Small intestine (tissue), 16 donors: ENCODE data around the gene HPCA. TPM values are rescaled to one million over a fixed set of nuclear protein-coding genes. Genes with fewer than 3 reads are reported as not detected.
A peak's percentile ranks its signal among the peaks of the same experiment; 100 is the strongest.

Experiments
- DNase-seq, 2 donors: peaks; one replicate each; pipeline versions ENCODE4 v3.0.0 to v3.0.0-alpha.2; 2013
- FAIRE-seq: peaks from 2 replicates; lab custom pipeline; 2012; peaks lifted over from hg19 to GRCh38; lab: Jason Lieb, UNC
- H3K27ac ChIP-seq, 3 donors: one replicate each; pipeline ENCODE4 v1.5.1; 2013; ENCODE audit warnings: low read length in 2 of 3, mild to moderate bottlenecking in 2 of 3, control low read depth in 1 of 3, inconsistent platforms in 1 of 3, low read depth in 1 of 3, moderate library complexity in 1 of 3
- H3K27me3 ChIP-seq, 3 donors: one replicate each; pipeline ENCODE4 v1.6.1; 2013; ENCODE audit warnings: low read length in 3 of 3, inconsistent platforms in 1 of 3; ENCODE audit not compliant: control insufficient read depth in 3 of 3, insufficient read depth in 3 of 3
- H3K36me3 ChIP-seq, 3 donors: one replicate each; pipeline ENCODE4 v1.6.1; 2013; ENCODE audit warnings: low read length in 3 of 3, inconsistent platforms in 1 of 3, low read depth in 1 of 3, mild to moderate bottlenecking in 1 of 3, moderate library complexity in 1 of 3; ENCODE audit not compliant: control insufficient read depth in 3 of 3, insufficient read depth in 2 of 3
- H3K4me1 ChIP-seq, 3 donors: one replicate each; pipeline ENCODE4 v1.6.1; 2013; ENCODE audit warnings: low read length in 2 of 3, inconsistent platforms in 1 of 3, low read depth in 1 of 3, mild to moderate bottlenecking in 1 of 3, moderate library complexity in 1 of 3; ENCODE audit not compliant: control insufficient read depth in 3 of 3, insufficient read depth in 2 of 3
- H3K4me3 ChIP-seq, 3 donors: one replicate each; pipeline ENCODE4 v1.5.1; 2013; ENCODE audit warnings: low read length in 3 of 3, control low read depth in 1 of 3, inconsistent platforms in 1 of 3, low read depth in 1 of 3, mild to moderate bottlenecking in 1 of 3, moderate library complexity in 1 of 3
- H3K9me3 ChIP-seq, 2 donors: one replicate each; pipeline ENCODE4 v1.6.1; 2013; ENCODE audit warnings: low read depth in 1 of 2, low read length in 1 of 2; ENCODE audit not compliant: control insufficient read depth in 2 of 2, insufficient read depth in 1 of 2
- WGBS, 3 donors: extraction: QIAGEN DNeasy Blood & Tissue Kit; methylation state at CpG; one replicate each; pipeline ENCODE4 v1.1.7; 2013; 5-methylcytosine and 5-hydroxymethylcytosine counted together
- long read RNA-seq, 10 donors: transcript quantifications; one replicate each; lab custom pipeline, GENCODE V29; 2026
- polyA plus RNA-seq, 4 donors: library from polyadenylated mRNA; stranded (reverse) in 3 of 4; unstranded in 1 of 4; fragments of 200-250 nt in 3 of 4; fragments of 120-200 nt in 1 of 4; gene quantifications; one replicate each; pipeline versions ENCODE4 v1.2.1 to v1.2.3, GENCODE V29; 2013
- donor health status: healthy with polysubstance abuse.
- donor health status: control.
- donor health status: control.
- donor health status: Bipolar disorder and iron deficiency.
- donor health status: healthy.

Gene HPCA
- polyA plus RNA-seq: 1 to 10 TPM in 2 of 4 donors, under 1 TPM in 1, not detected in 1; 0.96 to 2.9 (median 1.6) TPM
- long read RNA-seq, donor 1: 0 reads
- long read RNA-seq, donor 2: 0 reads
- long read RNA-seq, donor 3, partial matches to known transcripts: 13 of 22 reads
- long read RNA-seq, donor 3, other reads (novel, unspliced or antisense): 9 of 22 reads
- long read RNA-seq, donor 4: 0 reads
- long read RNA-seq, donor 5: 0 reads
- long read RNA-seq, donor 6: 0 reads
- long read RNA-seq, donor 7: 0 reads
- long read RNA-seq, donor 8: 0 reads
- long read RNA-seq, donor 9, partial matches to known transcripts: 0 of 1 reads
- long read RNA-seq, donor 9, other reads (novel, unspliced or antisense): 0 of 1 reads
- long read RNA-seq, donor 10, partial matches to known transcripts: 21 of 59 reads
- long read RNA-seq, donor 10, other reads (novel, unspliced or antisense): 37 of 59 reads

DNA sequence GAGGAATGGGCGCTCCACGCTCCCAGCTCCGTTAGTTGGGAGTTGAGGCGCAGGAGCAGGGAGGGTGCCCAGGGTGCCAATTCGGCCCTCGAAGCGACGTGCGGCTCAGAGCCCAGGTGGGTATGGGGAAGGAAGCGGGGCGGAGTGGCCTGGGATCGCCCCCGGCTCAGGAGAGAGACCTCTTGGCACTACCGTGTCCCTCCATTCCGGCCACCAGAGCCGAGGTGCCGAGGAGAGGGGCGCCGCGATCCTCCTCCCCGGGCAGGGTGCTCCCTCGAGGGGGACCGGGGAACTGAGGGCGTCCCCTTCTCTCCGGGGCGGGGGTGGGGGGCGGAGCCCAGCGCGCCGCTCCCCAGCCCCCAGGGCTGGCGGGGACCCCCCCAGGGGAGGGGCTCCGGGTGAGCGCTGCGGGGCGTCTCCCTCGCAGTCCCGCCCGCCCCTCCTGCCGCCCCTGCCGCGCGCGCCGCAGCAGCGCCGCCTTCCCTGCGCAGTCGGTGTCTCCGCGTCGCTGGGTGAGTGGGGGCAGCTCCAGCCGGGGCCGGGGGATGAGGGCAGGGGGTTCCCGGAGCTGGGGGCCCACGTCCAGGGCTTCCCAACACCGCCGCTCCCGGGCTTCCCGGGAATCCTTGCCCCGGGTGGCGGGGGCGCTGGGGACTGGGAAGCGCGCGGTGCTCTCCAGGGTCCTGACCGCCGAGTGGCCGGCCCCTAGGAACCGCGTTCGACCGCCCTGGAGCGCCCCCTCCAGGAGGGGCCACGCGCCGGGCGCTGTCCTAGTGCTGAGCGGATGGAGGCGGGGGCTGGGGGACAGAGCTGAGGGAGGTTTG lies at the start of gene HPCA:
TSS of gene HPCA (plus strand) at position 488 of the 824 bp plus-strand sequence. CDS start 2,408 bp downstream, outside the sequence.
- Histone ChIP-seq H3K4me1 (peaks cover 0 to 4% (median 0%) of the 10 kb centered on the region in 3 donors), H3K9me3 (no peaks in the 10 kb centered on the region), H3K27me3 (peaks cover 10 to 49% (median 16%) of the 10 kb centered on the region in 3 donors), H3K27ac (no peak within 1 kb of the TSS), H3K36me3 (no peaks in the 10 kb centered on the region), H3K4me3 (peak within 1 kb of the TSS in 1 of 3 donors; percentile 21)
- no peak for FAIRE-seq
- DNase-seq: peak in 1 of 2 donors; percentile 89
- 2 to 6% (median 3%) methylated on average over 53 to 79 of the region's 79 CpGs for WGBS, 3 donors

GRCh38 chr1:32848354-32849063 lies 37.8 kb upstream of the HPCA start:
- Histone ChIP-seq H3K36me3 (peaks cover 3 to 30% (median 5%) of the 10 kb centered on the region in 3 donors), H3K4me3 (no peak overlapping the region), H3K9me3 (peaks cover 0 to 6% of the 10 kb centered on the region in 2 donors), H3K27me3 (no peaks in the 10 kb centered on the region), H3K27ac (no peak overlapping the region), H3K4me1 (no peaks in the 10 kb centered on the region)
- 37 to 44% (median 37%) methylated on average over 2 of the region's 2 CpGs for WGBS, 3 donors
- DNase-seq: no peak
- FAIRE-seq: no peak

DNA sequence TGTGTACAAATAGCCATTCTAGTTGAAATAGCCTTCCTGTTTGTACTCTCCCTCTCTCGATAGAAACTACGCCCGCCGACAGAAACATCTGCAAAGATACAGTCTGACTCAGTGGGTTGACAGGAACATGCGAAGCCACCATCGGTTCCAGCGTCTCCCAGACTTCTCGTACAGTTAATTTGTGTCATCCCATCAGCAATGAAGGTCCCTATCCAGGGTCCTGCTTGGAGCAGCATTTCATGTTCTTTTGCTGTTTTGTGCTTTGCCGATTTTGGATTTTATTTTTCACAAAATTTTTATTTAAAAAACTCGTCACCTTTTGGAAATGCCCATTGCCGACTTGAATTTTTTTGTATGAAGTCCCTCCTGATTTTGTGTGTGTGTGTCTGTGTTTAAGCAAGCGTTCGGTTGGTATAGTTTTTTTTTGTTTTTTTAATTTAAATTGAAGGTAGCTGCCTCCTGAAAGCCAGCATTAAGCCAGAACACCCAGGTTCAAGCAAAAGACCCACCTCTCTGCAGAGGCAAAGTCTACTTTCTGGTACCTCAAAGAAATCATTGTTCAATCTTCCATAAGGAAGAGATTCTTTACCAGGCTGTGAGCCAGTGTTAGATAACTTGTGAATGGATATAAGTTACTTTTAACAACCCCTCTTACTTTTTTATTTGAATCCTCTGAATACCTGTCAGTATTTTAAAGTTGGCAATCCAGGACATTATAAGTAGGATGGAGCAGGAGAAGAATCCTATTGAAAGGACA lies 30.3 kb upstream of the HPCA start:
- H3K36me3 ChIP-seq: peaks cover 5 to 29% (median 13%) of the 10 kb centered on the region in 3 donors
- no peak for FAIRE-seq
- no peak overlapping the region for H3K4me3 ChIP-seq
- WGBS, 3 donors: 31 to 72% (median 57%) methylated on average over 13 of the region's 13 CpGs
- H3K4me1 ChIP-seq: no peaks in the 10 kb centered on the region
- peak in 1 of 2 donors; percentile 24 for DNase-seq
- H3K27ac ChIP-seq: no peak overlapping the region
- no peaks in the 10 kb centered on the region for H3K9me3 ChIP-seq
- H3K27me3 ChIP-seq: no peaks in the 10 kb centered on the region

GRCh38 chr1:32858136-32858535 lies 28.2 kb upstream of the HPCA start:
- Histone ChIP-seq H3K9me3 (no peaks in the 10 kb centered on the region), H3K4me3 (no peak overlapping the region), H3K27ac (no peak overlapping the region), H3K27me3 (no peaks in the 10 kb centered on the region), H3K36me3 (peaks cover 5 to 37% (median 10%) of the 10 kb centered on the region in 3 donors), H3K4me1 (no peaks in the 10 kb centered on the region)
- FAIRE-seq: no peak
- 92 to 100% (median 97%) methylated on average over 2 of the region's 2 CpGs for WGBS, 3 donors
- DNase-seq: no peak

GRCh38 chr1:32858791-32859190 lies 27.5 kb upstream of the HPCA start:
- Histone ChIP-seq H3K4me1 (no peaks in the 10 kb centered on the region), H3K36me3 (peaks cover 5 to 37% (median 10%) of the 10 kb centered on the region in 3 donors), H3K9me3 (no peaks in the 10 kb centered on the region), H3K4me3 (no peak overlapping the region), H3K27ac (no peak overlapping the region), H3K27me3 (no peaks in the 10 kb centered on the region)
- WGBS, 3 donors: 94 to 96% (median 95%) methylated on average over 7 of the region's 7 CpGs
- FAIRE-seq (no peak), DNase-seq (no peak)

DNA sequence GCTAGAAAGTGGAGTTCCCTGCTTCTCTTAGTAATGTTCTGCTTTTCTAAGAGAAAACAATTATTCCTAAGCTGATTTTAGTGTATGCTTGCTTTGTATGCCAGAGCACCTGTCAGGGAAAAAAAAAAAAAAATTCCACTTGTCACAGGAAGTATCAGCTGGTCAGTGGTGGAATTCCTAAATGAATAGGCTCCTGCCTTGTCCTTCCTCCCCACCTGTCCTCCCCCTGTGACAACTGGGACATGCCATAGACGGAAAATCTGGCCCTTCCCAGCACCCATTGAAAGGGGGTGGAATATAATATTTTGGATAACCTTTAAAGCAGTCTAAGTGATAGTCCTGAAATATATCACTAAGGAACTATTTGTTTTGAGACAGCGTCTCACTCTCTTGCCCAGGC lies 26.4 kb upstream of the HPCA start:
- no peak overlapping the region for H3K4me3 ChIP-seq
- no peaks in the 10 kb centered on the region for H3K4me1 ChIP-seq
- no peaks in the 10 kb centered on the region for H3K27me3 ChIP-seq
- H3K27ac ChIP-seq: no peak overlapping the region
- no peaks in the 10 kb centered on the region for H3K9me3 ChIP-seq
- 96 to 100% (median 97%) methylated on average over 2 of the region's 2 CpGs for WGBS, 3 donors
- FAIRE-seq (no peak), DNase-seq (no peak)
- peaks cover 5 to 47% (median 10%) of the 10 kb centered on the region in 3 donors for H3K36me3 ChIP-seq

- no peaks in the 10 kb centered on the region for H3K9me3 ChIP-seq
- peaks cover 5 to 47% (median 7%) of the 10 kb centered on the region in 3 donors for H3K36me3 ChIP-seq
- no peaks in the 10 kb centered on the region for H3K4me1 ChIP-seq
- H3K27me3 ChIP-seq: no peaks in the 10 kb centered on the region
- no peak overlapping the region for H3K27ac ChIP-seq
- DNase-seq: no peak
- no peak overlapping the region for H3K4me3 ChIP-seq
- no peak for FAIRE-seq
Observed at GRCh38 chr1:32860566-32860965, 25.7 kb upstream of the HPCA start.
